Natural killer cell (primary cell): ENCODE measurements around the gene MYO15A. TPM values are rescaled to one million over a fixed set of nuclear protein-coding genes. Genes with fewer than 3 reads are reported as not detected.

Experiments used
- ATAC-seq, 3 donors: fragments of 150-1000 bp in 2 of 3; fragments of 200-7000 bp in 1 of 3; cut with Tn5 transposase; 1 replicate in 1 of 3; 2 replicates in 2 of 3; pipeline ENCODE4 v1.10.0; 2021; ENCODE audit warnings: mild to moderate bottlenecking in 2 of 3, moderate library complexity in 2 of 3
- DNase-seq, 2 donors: peaks; one replicate each; pipeline versions ENCODE4 v3.0.0 to v3.0.0-alpha.2; 2013 to 2021; ENCODE audit warnings: mixed read lengths in 1 of 2
- H3K27ac ChIP-seq: one replicate; pipeline ENCODE4 v1.5.1; 2013; ENCODE audit warnings: mild to moderate bottlenecking, low read length
- H3K27me3 ChIP-seq: one replicate; pipeline ENCODE4 v1.6.1; 2013; ENCODE audit warnings: low read length; ENCODE audit not compliant: control insufficient read depth, insufficient read depth
- H3K36me3 ChIP-seq: one replicate; pipeline ENCODE4 v1.6.1; 2013; ENCODE audit warnings: low read length; ENCODE audit not compliant: control insufficient read depth, insufficient read depth
- H3K4me1 ChIP-seq: one replicate; pipeline ENCODE4 v1.6.1; 2013; ENCODE audit warnings: low read length; ENCODE audit not compliant: control insufficient read depth, insufficient read depth
- H3K4me3 ChIP-seq: one replicate; pipeline ENCODE4 v1.5.1; 2013; ENCODE audit warnings: low read length
- H3K9me3 ChIP-seq: one replicate; pipeline ENCODE4 v1.6.1; 2013; ENCODE audit warnings: low read length; ENCODE audit not compliant: control insufficient read depth, insufficient read depth
- H3K27ac Mint-ChIP-seq, 2 donors: one replicate each; pipeline ENCODE4 v1.8.0; 2022; ENCODE audit warnings: mild to moderate bottlenecking in 2 of 2, mixed read lengths in 2 of 2, moderate library complexity in 1 of 2
- H3K27me3 Mint-ChIP-seq, 2 donors: one replicate each; pipeline ENCODE4 v1.8.0; 2022; ENCODE audit warnings: low read depth in 2 of 2, mixed read lengths in 2 of 2
- H3K36me3 Mint-ChIP-seq: one replicate; pipeline ENCODE4 v1.8.0; 2022; ENCODE audit warnings: mixed read lengths
- H3K4me1 Mint-ChIP-seq, 2 donors: one replicate each; pipeline ENCODE4 v1.8.0; 2022; ENCODE audit warnings: mixed read lengths in 2 of 2
- H3K4me3 Mint-ChIP-seq: one replicate; pipeline ENCODE4 v1.8.0; 2022; ENCODE audit warnings: mild to moderate bottlenecking, moderate library complexity, mixed read lengths
- H3K9me3 Mint-ChIP-seq, 2 donors: one replicate each; pipeline ENCODE4 v1.8.0; 2022; ENCODE audit warnings: mixed read lengths in 2 of 2
- WGBS: methylation state at CpG from one replicate; pipeline ENCODE4 v1.1.7; 2013; ENCODE audit warnings: missing lambda C conversion rate; ENCODE audit not compliant: insufficient coverage; 5-methylcytosine and 5-hydroxymethylcytosine counted together
- intact Hi-C: fragments of 100-400 bp; cut with micrococcal nuclease; formaldehyde crosslinking; loops from one replicate; pipeline ENCODE4 v1.14.2; 2022
- total RNA-seq, 4 donors: library from RNA; stranded (reverse); fragments of 120-200 nt in 1 of 4; gene quantifications; one replicate each; pipeline versions ENCODE4 v1.2.3 to v1.2.4, GENCODE V29; 2013 to 2022
- TF ChIP-seq, protein P1 (sequence below): fragments of 200-600 bp; IDR thresholded peaks from one replicate; pipeline ENCODE4 v1.8.0; 2022; ENCODE audit warnings: antibody characterized with exemption

Gene MYO15A
- total RNA-seq, 3 donors from 2014 or later (not counting 1 experiment from before 2014, with no cell fraction given) = 1.6 to 2.0 (median 1.8) TPM

DNA sequence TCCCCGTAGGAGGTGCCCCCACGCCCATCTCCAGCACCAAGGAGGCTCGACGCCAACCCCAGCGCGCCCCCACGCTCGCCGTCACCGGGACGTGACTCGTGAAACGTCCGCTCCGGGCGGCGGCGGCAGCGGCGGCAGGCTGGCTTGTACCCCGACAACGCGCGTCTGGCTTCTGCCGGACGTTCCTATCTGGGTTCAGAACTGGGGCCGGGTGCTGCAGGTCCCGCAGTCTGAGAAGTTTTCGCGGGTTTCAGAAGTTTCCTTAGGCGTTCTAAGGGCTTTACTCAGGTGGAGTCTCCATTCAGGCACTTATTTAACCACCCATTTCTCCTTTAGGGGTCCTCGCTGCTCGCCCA, 74.4 kb downstream of the MYO15A start:
- Mint-ChIP-seq H3K36me3 (no peaks in the 10 kb centered on the region), H3K27me3 (no peaks in the 10 kb centered on the region), H3K4me3 (peak overlapping the region; percentile 96), H3K4me1 (peaks cover 33 to 50% of the 10 kb centered on the region in 2 donors), H3K9me3 (no peaks in the 10 kb centered on the region), H3K27ac (peak overlapping the region; percentile 98 to 99)
- H3K27ac ChIP-seq = peak overlapping the region; percentile 98
- H3K27me3 ChIP-seq = no peaks in the 10 kb centered on the region
- H3K36me3 ChIP-seq = peaks cover 5% of the 10 kb centered on the region
- intact Hi-C loops = loop anchor here (1.0 to 5.0 kb wide), 3 partner anchors 25 to 74 kb away; partner anchors contain the start of gene FLII
- H3K9me3 ChIP-seq = no peaks in the 10 kb centered on the region
- peak overlapping the region; percentile 88 for H3K4me3 ChIP-seq
- peaks cover 46% of the 10 kb centered on the region for H3K4me1 ChIP-seq
- ATAC-seq = peak; percentile 28 to 30 (median 29)
- under 1% methylated on average over 33 of the region's 33 CpGs for WGBS
- peak; percentile 73 to 88 for DNase-seq
- TF ChIP-seq, protein P1, sequence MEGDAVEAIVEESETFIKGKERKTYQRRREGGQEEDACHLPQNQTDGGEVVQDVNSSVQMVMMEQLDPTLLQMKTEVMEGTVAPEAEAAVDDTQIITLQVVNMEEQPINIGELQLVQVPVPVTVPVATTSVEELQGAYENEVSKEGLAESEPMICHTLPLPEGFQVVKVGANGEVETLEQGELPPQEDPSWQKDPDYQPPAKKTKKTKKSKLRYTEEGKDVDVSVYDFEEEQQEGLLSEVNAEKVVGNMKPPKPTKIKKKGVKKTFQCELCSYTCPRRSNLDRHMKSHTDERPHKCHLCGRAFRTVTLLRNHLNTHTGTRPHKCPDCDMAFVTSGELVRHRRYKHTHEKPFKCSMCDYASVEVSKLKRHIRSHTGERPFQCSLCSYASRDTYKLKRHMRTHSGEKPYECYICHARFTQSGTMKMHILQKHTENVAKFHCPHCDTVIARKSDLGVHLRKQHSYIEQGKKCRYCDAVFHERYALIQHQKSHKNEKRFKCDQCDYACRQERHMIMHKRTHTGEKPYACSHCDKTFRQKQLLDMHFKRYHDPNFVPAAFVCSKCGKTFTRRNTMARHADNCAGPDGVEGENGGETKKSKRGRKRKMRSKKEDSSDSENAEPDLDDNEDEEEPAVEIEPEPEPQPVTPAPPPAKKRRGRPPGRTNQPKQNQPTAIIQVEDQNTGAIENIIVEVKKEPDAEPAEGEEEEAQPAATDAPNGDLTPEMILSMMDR = no peak

DNA sequence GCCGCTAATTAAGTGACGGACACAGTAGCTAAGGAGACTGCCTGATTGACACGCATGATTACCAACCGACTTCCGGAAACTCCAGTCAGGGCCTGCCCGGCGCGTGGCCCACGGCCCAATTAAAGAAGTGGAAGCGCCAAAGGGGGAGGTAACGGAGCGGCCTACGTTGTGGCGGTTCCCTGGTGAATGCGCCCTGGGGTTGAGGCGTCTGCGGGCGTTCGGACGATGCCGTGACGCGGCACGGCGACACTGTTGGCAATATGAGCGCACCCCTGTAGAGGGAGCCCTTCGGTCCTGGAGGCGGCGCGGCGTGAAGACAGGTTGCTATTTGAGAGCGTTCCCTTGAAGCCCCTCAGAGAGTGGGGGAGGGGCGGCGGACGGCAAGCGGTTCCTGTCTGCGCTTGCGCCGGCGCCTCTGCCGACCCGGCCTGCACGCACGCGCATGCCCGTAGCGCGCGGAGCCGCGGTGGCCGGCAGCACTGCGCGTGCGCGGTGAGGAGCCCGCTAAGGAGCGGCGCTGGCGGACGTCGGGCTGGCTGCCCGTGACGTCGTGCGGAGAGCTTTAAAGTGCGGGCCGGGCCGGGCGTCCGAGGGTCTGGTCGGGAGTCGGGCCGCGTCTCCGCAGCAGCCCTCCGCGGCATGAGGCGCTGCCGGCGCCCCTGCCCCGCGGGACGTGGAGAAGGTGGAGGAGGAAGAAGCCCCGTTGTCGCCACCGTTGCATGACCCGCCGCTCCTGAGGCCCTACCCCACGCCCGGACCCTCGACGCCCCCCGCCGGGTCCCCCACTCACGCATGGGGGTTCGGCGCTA, 75.0 kb downstream of the MYO15A start, which contains the start of gene ALKBH5:
TSS of gene ALKBH5 (plus strand) at position 495 of the 809 bp plus-strand sequence. CDS start 416 bp downstream, outside the sequence.
- under 1% methylated on average over 98 of the region's 98 CpGs for WGBS
- ATAC-seq = peak; percentile 80 to 92 (median 84)
- Histone ChIP-seq H3K27me3 (no peaks in the 10 kb centered on the region), H3K36me3 (peaks cover 9% of the 10 kb centered on the region), H3K4me3 (peak within 1 kb of the TSS; percentile 88), H3K4me1 (peaks cover 52% of the 10 kb centered on the region), H3K27ac (peak within 1 kb of the TSS; percentile 98), H3K9me3 (no peaks in the 10 kb centered on the region)
- TF ChIP-seq, protein P1 = peak; percentile 65
- no peaks in the 10 kb centered on the region for H3K36me3 Mint-ChIP-seq
- no peaks in the 10 kb centered on the region for H3K9me3 Mint-ChIP-seq
- H3K4me1 Mint-ChIP-seq = peaks cover 39 to 56% of the 10 kb centered on the region in 2 donors
- H3K4me3 Mint-ChIP-seq = peak within 1 kb of the TSS; percentile 96
- intact Hi-C loops = loop anchor here (1.0 to 5.0 kb wide), 4 partner anchors 25 to 74 kb away; partner anchors contain the start of gene FLII
- DNase-seq = peak; percentile 98 to 99
- no peaks in the 10 kb centered on the region for H3K27me3 Mint-ChIP-seq
- H3K27ac Mint-ChIP-seq = peak within 1 kb of the TSS; percentile 98 to 99

DNA sequence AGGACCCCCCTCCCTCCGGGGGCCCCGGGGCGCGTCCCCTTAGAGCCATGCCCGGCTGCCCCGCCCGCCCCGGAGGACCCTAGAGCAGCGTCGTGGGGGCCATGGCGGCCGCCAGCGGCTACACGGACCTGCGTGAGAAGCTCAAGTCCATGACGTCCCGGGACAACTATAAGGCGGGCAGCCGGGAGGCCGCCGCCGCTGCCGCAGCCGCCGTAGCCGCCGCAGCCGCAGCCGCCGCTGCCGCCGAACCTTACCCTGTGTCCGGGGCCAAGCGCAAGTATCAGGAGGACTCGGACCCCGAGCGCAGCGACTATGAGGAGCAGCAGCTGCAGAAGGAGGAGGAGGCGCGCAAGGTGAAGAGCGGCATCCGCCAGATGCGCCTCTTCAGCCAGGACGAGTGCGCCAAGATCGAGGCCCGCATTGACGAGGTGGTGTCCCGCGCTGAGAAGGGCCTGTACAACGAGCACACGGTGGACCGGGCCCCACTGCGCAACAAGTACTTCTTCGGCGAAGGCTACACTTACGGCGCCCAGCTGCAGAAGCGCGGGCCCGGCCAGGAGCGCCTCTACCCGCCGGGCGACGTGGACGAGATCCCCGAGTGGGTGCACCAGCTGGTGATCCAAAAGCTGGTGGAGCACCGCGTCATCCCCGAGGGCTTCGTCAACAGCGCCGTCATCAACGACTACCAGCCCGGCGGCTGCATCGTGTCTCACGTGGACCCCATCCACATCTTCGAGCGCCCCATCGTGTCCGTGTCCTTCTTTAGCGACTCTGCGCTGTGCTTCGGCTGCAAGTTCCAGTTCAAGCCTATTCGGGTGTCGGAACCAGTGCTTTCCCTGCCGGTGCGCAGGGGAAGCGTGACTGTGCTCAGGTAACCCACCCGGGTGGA, 75.8 kb downstream of the MYO15A start:
- no peaks in the 10 kb centered on the region for H3K9me3 Mint-ChIP-seq
- peak overlapping the region; percentile 96 for H3K4me3 Mint-ChIP-seq
- intact Hi-C loops = loop anchor here (2.0 to 5.0 kb wide), 2 partner anchors 38 to 73 kb away; partner anchors contain the start of gene FLII
- TF ChIP-seq, protein P1 = no peak
- DNase-seq (peak; percentile 68 to 89), ATAC-seq (peak in 2 of 3 donors; percentile 9 to 13)
- Histone ChIP-seq H3K27me3 (no peaks in the 10 kb centered on the region), H3K9me3 (no peaks in the 10 kb centered on the region), H3K4me1 (peaks cover 58% of the 10 kb centered on the region), H3K4me3 (peak overlapping the region; percentile 88), H3K27ac (peak overlapping the region; percentile 98), H3K36me3 (peaks cover 10% of the 10 kb centered on the region)
- H3K4me1 Mint-ChIP-seq = peaks cover 41 to 59% of the 10 kb centered on the region in 2 donors
- H3K27me3 Mint-ChIP-seq = no peaks in the 10 kb centered on the region
- WGBS = under 1% methylated on average over 92 of the region's 92 CpGs
- no peaks in the 10 kb centered on the region for H3K36me3 Mint-ChIP-seq
- peak overlapping the region; percentile 98 to 99 for H3K27ac Mint-ChIP-seq
